ENCODE data around the gene CCDC92.

CCDC92 gene

DNA sequence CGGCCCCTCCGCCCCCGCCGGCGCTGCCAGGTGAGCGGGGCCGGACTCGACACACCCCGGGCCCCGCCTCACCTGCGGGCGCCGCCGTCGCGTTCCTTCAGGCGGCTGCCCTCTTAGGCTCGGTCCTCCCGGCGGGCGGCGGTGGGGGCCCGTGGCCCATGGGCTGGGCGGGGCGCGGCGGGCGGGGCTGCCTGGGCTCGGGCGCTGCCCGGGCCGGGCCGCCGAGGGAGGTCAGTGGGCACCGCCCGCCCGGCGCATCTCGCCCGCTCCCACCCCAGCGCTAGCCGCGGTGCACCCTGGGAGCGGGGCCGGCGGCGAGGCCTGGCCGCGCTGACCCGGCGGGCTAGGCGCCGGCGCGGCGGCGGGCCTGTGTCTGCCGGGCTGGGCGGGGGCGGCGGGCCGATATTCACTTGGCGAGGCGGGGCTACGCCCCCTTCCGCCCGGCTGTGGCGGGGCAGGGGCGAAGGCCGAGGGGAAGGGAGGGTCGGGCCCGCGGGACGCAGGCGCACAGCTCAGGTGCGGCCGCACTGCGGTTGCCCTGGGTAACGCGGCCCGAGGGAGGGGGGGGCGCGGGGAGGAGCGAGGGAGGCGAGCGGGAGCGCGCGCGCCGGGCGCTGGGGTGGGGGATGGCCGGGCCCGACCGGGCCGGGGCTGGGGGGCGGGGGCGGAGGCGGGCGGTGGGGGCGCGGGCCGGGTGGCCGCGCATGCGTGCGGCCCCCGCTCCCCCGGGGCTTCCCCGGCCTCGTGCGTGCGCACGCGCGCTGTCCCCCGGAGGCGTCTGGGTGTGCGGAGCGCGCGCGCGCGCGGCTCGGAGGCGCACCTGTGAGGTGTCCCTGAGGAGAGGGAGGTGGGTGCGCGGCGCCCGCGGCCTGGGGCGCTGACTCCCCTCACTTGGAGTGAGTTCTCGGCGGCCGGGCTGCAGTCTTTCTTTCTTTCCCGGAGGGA is at the start of gene CCDC92, which contains the start of gene ZNF664:
Gene CCDC92 (minus strand): TSS at position 375 of the 945 bp plus-strand sequence. CDS start 28,526 bp downstream, outside the sequence.
Gene ZNF664 (plus strand): TSS at position 759 of the 945 bp plus-strand sequence. CDS start 38,930 bp downstream, outside the sequence.
- peak; percentile 95 for DNase-seq

DNA sequence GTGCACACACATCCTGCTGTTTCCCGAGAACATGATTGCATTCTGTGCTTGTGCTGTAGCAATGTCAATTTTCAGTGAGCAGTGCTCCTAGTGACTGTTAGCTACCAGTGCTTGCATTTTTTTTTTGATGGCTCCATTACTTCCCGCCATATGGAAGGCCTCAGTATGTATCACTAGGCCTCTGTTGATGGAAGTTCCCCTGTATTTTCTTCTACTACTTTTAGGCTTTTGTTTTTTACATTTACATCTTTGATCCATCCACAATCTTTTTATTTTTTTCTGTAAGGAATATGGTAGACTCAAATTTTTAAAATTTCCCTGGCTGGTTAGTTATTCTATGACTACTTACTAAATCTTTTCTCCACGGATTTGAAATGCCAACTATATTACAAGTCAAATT is 49.5 kb upstream of the CCDC92 start:
- no peak for DNase-seq

DNA sequence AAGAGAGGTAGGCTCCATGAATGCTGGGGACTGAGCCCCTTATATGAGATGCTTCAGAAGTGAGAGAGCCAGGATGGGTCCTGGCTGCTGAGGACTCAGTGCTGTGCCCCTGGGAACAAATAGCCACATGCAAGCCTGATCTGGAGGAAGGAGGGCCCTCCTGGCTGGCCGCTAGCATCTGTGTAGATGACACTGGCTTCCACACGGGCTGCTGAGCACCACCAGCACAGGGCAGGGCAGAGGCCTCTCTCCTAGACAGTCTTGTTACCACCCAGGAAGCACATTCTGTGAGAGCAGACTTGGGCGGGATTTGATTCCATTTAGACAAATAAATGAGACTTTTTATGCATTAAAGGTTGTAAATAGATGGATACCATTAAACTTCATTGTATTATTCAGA is 48.4 kb upstream of the CCDC92 start:
- DNase-seq: no peak

DNA sequence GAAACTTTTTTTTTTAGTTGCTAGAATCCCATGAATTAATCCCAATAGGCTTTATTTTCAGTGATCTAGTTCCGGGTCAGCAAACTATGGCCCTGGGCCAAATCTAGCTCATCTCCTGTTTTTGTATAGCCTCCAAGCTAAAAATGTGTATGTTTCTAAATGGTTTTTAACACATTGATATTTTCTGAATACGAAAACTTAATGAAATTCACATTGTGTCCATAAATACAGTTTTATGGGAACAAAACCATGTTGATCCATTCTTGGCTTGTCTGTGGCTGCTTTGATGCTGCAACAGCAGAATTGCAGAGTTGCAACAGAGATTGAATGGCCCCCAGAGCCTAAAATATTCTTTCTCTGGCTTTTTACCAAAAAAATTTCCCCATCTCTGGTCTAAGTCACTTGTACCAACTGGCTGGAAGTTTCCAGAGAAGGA is 47.9 kb upstream of the CCDC92 start:
- no peak for DNase-seq

GRCh38 chr12:124019115-124019514 is 46.5 kb upstream of the CCDC92 start:
- DNase-seq: no peak

DNA sequence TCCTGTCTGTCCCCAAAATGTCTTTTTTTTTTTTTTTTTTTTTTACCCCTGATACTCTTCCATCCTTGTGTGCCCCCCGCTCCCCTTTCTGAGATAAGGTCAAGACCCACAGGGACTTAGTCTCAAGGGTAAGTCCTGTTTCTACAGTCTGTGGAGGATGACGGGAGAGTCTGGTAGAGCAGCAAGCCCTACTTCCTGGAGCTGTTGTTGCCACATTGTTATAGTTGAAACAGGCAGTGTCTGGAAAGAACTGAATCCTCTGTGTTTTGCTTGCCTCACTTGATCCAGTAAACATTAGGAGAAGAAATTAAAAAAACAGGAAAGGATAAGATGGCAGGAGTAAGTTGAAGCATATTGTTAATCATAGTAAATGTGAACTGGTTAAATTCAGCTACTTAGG is 45.9 kb upstream of the CCDC92 start:
- no peak for DNase-seq

GRCh38 chr12:124017064-124017463 is 44.4 kb upstream of the CCDC92 start:
- DNase-seq: no peak

GRCh38 chr12:124015494-124016461 is 43.1 kb upstream of the CCDC92 start:
- no peak for DNase-seq

GRCh38 chr12:124013073-124013472 is 40.4 kb upstream of the CCDC92 start:
- no peak for DNase-seq

DNA sequence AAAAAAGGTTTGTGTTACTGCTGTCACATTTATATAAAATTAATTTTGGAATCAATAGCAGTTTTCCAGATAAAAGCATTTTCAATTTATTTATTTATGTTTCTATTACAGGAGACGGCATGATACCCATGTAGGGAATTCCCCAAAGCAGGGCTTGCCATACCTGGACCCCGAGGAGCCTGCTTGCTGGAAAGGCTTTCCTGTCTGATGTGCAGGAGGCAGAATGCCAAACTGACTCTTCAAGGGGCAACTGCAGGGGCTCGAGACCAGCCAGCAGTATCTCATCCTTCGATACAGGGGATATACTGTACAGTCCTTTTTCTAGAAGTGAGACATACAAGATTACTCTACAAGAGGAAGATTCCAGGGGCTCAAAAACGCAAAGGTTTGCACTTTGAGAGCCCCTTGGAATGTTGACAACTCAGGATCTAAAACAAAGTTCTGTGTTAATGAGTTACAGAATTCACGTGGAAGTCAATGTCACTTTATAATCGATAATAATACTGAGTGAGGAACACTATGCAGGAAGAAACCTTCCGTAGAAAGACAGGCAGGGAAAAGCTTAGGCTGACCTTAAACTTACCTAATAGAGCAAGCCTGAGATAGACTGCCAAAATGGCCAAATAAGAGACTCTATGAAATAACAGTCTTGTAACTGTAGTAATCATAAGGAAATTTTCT is 38.9 kb upstream of the CCDC92 start:
- DNase-seq: no peak

- no peak for DNase-seq
Observed at GRCh38 chr12:124010687-124011086, 38.1 kb upstream of the CCDC92 start.

DNA sequence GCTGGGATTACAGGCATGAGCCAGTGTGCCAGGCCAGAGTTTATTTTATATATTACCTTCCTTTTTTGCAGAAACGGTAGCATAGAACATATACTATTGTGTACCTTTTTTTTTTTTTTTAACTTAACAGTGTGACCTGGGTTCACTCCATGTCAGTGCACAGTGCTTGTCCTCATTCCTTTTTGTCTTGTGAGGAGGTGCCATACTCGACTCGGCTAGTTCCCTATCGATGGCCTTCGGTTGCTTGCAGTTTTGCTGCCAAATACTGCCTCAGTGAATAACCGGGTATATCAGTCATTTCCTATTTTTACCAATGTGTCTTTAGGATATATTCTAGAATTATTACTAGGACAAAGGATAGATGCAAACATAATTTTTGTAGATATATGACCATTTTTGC is 37.1 kb upstream of the CCDC92 start:
- DNase-seq: no peak

DNA sequence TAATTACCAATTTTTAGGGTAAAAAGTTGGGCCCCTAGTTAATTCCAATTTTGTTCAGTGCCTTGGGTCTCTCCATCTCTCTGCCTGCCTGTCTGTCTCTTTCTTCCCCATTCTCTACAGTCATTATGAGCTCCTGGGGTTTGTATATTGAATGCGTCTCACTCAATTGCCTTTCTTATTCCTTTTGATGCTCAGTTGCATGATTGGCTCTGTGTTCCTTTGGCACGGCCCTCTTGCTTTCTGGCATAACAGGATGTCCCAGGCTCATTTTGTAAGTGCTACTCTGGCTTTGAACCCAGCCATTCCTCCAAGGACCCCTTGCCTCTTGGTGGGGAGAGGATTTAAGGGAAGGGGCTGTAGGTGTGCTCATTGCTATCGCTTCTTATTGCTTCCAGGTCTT is 36.0 kb upstream of the CCDC92 start:
- DNase-seq: no peak

DNA sequence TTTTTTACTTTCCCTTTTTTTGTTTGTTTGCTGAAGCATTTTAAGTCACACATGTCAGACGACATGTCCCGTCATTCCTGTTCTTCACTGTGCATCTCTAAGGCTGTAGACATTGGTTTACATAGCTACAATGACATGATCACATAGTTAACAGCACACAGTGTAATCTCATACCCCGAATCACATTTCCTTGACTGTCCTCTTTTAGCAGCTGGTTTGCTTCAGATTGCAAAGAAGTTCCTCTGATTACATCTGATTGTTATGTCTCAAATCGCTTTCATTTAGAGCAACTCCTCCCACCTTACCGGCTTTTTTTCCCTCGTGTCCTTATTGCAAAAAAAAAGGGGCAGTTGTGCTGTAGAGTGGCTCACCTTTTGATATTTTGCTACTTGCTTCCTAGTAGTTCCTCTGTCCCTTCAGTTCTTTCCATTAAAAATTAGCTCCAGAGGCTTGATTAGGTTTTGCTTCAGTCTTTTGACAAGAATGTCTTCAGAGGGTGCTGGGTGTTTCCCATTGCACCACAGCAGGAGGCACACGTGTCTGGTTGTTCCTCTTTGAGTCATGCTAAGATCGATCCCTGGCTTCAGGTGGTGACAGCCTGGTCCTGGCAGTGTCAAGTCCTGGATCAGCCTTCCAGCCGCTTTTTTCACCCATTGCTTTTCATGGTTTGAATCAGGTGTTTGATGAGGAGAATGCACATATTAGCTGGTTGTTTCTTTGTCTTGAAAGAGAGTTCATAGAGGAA is 35.4 kb upstream of the CCDC92 start:
- DNase-seq: no peak

GRCh38 chr12:124006846-124007713 is 34.4 kb upstream of the CCDC92 start:
- no peak for DNase-seq

DNA sequence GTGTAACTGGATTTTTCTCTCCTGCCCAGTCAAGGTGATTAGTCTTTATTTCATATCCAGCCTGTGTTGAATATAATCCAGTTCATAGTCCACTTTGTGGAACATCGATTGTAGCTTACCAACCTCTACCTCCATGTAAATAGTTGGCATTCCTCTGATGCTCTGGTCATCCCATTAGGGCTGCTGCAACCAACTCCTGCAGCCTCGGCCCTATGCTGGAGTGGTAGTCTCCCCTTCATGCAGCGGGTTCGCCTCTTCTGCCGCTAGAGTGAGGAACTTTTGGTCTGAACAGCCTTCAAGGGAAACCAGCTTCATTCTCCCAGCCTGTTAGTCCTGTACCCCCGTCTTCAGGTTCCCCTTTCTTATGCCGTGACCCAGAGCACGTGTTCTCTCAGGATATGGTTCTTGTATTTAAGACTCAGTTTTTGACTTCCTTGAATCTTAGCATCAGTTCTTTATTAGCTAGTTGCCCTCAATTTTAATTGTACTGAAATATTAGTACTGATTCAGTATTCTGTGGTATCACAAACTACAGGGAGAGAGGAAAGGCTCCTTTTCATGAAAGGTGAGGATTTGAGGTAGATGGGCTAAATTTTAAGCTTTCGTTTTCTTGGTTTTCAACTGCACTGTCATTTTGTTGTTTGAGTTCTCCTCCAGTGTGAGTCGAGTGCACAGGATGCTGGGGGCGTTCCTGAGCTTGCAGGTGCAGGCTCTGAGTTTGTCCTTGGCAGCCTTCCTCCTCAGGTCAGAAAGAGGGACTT is 33.6 kb upstream of the CCDC92 start:
- DNase-seq: no peak

- DNase-seq: no peak
Observed at GRCh38 chr12:124004233-124004875, 31.7 kb upstream of the CCDC92 start.

GRCh38 chr12:124002654-124003053 is 30.0 kb upstream of the CCDC92 start:
- DNase-seq: no peak

DNA sequence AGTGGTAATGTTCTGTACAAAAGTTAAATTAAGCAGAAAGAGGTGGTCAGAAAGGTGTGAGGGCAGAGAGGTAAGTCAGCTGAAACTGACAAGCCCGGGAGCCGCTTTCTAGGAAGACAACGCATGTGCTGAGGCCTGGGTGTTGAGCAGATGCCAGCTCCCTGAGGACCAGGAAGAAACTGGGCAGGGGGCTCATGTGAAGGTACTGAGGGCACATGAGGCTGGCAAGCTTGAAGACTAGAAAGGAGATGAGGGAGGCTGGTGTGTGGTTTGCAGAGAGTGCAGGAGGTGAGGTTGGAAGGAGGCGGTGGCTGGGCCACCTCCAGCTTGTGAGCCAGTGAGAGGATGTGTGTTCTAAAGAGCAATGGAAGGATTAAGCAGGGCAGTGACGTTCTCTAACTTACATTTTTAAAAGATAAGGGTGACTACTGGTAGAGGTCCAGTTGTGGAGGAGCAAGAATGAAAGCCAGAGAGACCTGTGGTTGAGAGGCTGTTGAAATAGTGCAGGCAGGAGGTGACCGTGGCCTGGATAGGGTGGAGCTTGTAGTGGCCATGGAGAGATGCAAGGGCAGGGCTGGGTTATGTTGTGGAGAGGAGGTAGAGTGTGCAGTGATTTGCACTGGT is 29.5 kb upstream of the CCDC92 start:
- no peak for DNase-seq

Data from stimulated activated naive CD4-positive, alpha-beta T cell treated with Interleukin-2 at 50 U/mL for 16 hours (primary cell).